Prostate gland (tissue), 2 donors: ENCODE measurements around the gene VTI1B.

Experiments
- POLR2A ChIP-seq: fragments of 450-650 bp; IDR thresholded peaks from one replicate; pipeline ENCODE4 v1.6.1; 2016; ENCODE audit warnings: antibody characterized with exemption, mild to moderate bottlenecking
- POLR2AphosphoS5 ChIP-seq: sonication (generic); formaldehyde crosslinking; IDR thresholded peaks from one replicate; pipeline ENCODE4 v1.6.1; 2017; ENCODE audit warnings: antibody characterized with exemption
- TF ChIP-seq, protein P1 (sequence below), 4 experiments: fragments of 200-600 bp in 2 of 4; fragments of 450-650 bp in 2 of 4; sonication (generic) in 2 of 4; IDR thresholded peaks; 1 replicate in 3 of 4; 2 replicates in 1 of 4; pipeline ENCODE4 v1.5.1; 2016 to 2019; ENCODE audit warnings: antibody characterized with exemption in 4 of 4, mild to moderate bottlenecking in 2 of 4, moderate library complexity in 2 of 4

DNA sequence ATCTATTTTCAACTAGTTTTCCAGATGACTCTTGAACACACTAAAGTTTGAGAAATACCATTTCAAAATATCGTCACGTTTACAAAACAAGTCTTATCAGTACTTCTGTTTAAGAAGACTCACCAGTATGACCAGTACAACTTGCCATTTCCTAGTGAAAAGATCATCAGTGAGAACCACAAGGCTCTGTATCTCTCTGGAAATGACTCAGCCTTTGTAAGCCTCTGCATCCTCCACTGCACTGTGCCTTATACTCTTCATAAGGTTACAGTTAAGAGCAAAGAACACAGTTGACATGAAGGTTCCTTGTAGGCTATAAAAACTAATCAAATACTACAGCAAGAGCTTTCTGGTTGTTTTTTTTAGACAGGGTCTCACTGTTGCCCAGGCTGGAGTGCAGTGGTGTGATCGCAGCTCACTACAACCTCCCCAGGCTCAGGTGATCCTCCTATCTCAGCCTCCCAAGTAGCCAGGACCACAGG lies 5.7 kb upstream of the VTI1B start:
- TF ChIP-seq, protein P1, sequence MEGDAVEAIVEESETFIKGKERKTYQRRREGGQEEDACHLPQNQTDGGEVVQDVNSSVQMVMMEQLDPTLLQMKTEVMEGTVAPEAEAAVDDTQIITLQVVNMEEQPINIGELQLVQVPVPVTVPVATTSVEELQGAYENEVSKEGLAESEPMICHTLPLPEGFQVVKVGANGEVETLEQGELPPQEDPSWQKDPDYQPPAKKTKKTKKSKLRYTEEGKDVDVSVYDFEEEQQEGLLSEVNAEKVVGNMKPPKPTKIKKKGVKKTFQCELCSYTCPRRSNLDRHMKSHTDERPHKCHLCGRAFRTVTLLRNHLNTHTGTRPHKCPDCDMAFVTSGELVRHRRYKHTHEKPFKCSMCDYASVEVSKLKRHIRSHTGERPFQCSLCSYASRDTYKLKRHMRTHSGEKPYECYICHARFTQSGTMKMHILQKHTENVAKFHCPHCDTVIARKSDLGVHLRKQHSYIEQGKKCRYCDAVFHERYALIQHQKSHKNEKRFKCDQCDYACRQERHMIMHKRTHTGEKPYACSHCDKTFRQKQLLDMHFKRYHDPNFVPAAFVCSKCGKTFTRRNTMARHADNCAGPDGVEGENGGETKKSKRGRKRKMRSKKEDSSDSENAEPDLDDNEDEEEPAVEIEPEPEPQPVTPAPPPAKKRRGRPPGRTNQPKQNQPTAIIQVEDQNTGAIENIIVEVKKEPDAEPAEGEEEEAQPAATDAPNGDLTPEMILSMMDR (IDR thresholded peaks at IDR 0.05): no peak
- TF ChIP-seq POLR2AphosphoS5: no peak
- no peak for TF ChIP-seq POLR2A
